Upper lobe of left lung (tissue), 4 donors: ENCODE measurements around the gene WFDC11.

Experiments
- CTCF ChIP-seq, 6 experiments: fragments of 450-650 bp in 4 of 6; fragments of 200-600 bp in 2 of 6; sonication (generic) in 2 of 6; IDR thresholded peaks; one replicate each; pipeline ENCODE4 v1.5.1; 2016 to 2019; ENCODE audit warnings: antibody characterized with exemption in 6 of 6
- EP300 ChIP-seq, 4 donors: sonication (generic); formaldehyde crosslinking; IDR thresholded peaks; one replicate each; pipeline ENCODE4 v1.5.1; 2017; ENCODE audit warnings: antibody characterized with exemption in 4 of 4, control low read depth in 2 of 4
- POLR2A ChIP-seq, 4 donors: fragments of 450-650 bp; IDR thresholded peaks; one replicate each; pipeline ENCODE4 v1.5.1; 2016 to 2017; ENCODE audit warnings: antibody characterized with exemption in 4 of 4, mild to moderate bottlenecking in 2 of 4

DNA sequence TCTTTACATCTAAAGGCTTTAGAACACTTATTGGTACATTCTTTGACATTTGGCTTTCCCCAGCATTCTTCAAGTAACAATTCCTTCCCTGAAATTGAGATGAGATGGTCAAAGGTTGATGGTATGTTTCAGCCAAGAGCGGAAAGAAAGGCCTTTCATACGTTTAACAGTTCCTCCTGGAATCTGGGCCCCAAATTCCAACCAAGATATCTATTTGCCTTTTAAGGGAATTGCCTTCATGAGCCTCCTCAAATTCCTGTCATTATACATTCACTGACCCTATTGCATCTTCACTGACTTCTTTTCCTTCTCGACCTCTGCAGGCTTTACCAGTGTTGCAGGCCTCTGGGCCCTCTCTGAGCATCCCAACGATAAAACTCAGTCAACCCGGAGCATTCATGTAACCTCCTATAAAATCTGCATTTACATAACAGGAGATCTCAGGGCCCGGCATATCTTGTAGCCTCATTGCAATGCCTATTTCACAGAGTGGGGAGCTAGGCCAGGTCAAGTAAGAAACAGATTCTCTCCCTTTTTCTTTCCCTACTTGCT is 20.7 kb downstream of the WFDC11 start:
- no peak for TF ChIP-seq CTCF (IDR thresholded peaks at IDR 0.05)
- no peak for TF ChIP-seq POLR2A (IDR thresholded peaks at IDR 0.05)
- no peak for TF ChIP-seq EP300 (IDR thresholded peaks at IDR 0.05)
